Aorta (tissue), 5 donors: ENCODE data around the gene PPIL4. TPM values are rescaled to one million over a fixed set of nuclear protein-coding genes. Genes with fewer than 3 reads are reported as not detected.
"Not testable (repeated sequence)": the region's sequence is repeated elsewhere in the genome, so short reads cannot be mapped to it uniquely, and the experiment has no call there.

Source experiments
- ATAC-seq: fragments of 200-7000 bp; cut with Tn5 transposase; one replicate; pipeline ENCODE4 v1.9.1; 2022; ENCODE audit warnings: moderate library complexity; ENCODE audit not compliant: low FRiP score
- DNase-seq, 2 donors: peaks; one replicate each; pipeline ENCODE4 v3.0.0-alpha.2; 2020
- H3K27ac ChIP-seq, 2 donors: one replicate each; pipeline ENCODE4 v1.5.1; 2013; ENCODE audit warnings: low read length in 2 of 2, mild to moderate bottlenecking in 2 of 2, moderate library complexity in 2 of 2, control low read depth in 1 of 2, inconsistent platforms in 1 of 2, low read depth in 1 of 2
- H3K27me3 ChIP-seq, 2 donors: one replicate each; pipeline ENCODE4 v1.6.1; 2013; ENCODE audit warnings: control low read depth in 1 of 2, low read length in 1 of 2, mild to moderate bottlenecking in 1 of 2, moderate library complexity in 1 of 2; ENCODE audit not compliant: insufficient read depth in 2 of 2, control insufficient read depth in 1 of 2
- H3K36me3 ChIP-seq, 2 donors: one replicate each; pipeline ENCODE4 v1.6.1; 2013; ENCODE audit warnings: control low read depth in 1 of 2, low read length in 1 of 2, mild to moderate bottlenecking in 1 of 2; ENCODE audit not compliant: insufficient read depth in 2 of 2, control insufficient read depth in 1 of 2
- H3K4me1 ChIP-seq, 2 donors: one replicate each; pipeline ENCODE4 v1.6.1; 2013; ENCODE audit warnings: low read length in 2 of 2, control low read depth in 1 of 2, mild to moderate bottlenecking in 1 of 2, moderate library complexity in 1 of 2; ENCODE audit not compliant: insufficient read depth in 2 of 2, control insufficient read depth in 1 of 2
- H3K4me3 ChIP-seq, 2 donors: one replicate each; pipeline ENCODE4 v1.5.1; 2013; ENCODE audit warnings: low read length in 2 of 2, control low read depth in 1 of 2, mild to moderate bottlenecking in 1 of 2
- H3K9me3 ChIP-seq: one replicate; pipeline ENCODE4 v1.6.1; 2013; ENCODE audit warnings: mild to moderate bottlenecking, low read length; ENCODE audit not compliant: control insufficient read depth
- WGBS, 2 donors: extraction: QIAGEN DNeasy Blood & Tissue Kit; methylation state at CpG; one replicate each; pipeline ENCODE4 v1.1.7; 2013; 5-methylcytosine and 5-hydroxymethylcytosine counted together
- intact Hi-C, 2 donors: fragments of 100-400 bp; cut with DNase I; formaldehyde crosslinking; loops; one replicate each; pipeline versions ENCODE4 v1.14.2 to v1.15.0; 2022
- polyA plus RNA-seq, 2 donors: library from polyadenylated mRNA; stranded (reverse); fragments of 200-250 nt; gene quantifications; one replicate each; pipeline ENCODE4 v1.2.3, GENCODE V29; 2013
- total RNA-seq, 2 donors: library from RNA; stranded (reverse); fragmentation: NEBNext Ultra II Directional; extraction: Animal tissue kit (Norgen Biotek cat#: 25700); gene quantifications; one replicate each; pipeline ENCODE4 v1.2.1, GENCODE V29; 2021
- donor health status: healthy with polysubstance abuse.
- donor health status: Bipolar disorder and iron deficiency.
- donor health status: DM: no; HTN: no; CAD: no.
- donor health status: DM: no; HTN: no; CAD: no.
- donor health status: DM: yes; HTN: yes; CAD: no.

Gene PPIL4
- total and polyA plus RNA-seq, 4 donors: 15.7 to 34.4 (median 24.6) TPM

DNA sequence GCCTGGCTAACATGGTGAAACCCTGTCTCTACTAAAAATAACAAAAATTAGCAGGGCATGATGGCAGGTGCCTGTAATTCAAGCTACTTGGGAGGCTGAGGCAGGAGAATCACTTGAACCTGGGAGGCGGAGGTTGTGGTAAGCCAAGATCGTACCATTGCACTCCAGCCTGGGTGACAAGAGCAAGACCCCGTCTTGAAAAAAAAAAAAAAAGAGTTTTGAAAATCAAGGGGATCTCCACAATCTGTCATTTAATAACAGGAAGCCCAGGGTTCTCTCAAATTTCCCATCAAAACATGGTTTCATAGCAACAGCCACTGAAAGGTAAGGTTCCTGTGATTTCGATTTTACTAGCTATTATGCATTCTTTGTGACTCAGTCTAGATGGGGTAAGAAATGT, 51.0 kb downstream of the PPIL4 start:
- H3K4me3 ChIP-seq, H3K9me3 ChIP-seq, DNase-seq, H3K27me3 ChIP-seq, H3K27ac ChIP-seq, H3K36me3 ChIP-seq, intact Hi-C loops, ATAC-seq, H3K4me1 ChIP-seq: not testable (repeated sequence)
- 90 to 91% methylated on average over 4 of the region's 4 CpGs for WGBS, 2 donors

GRCh38 chr6:149493761-149494320, 52.0 kb downstream of the PPIL4 start:
- ATAC-seq: no peak
- H3K27ac ChIP-seq: no peak overlapping the region
- no peak overlapping the region for H3K4me3 ChIP-seq
- no peaks in the 10 kb centered on the region for H3K36me3 ChIP-seq
- no peaks in the 10 kb centered on the region for H3K9me3 ChIP-seq
- H3K4me1 ChIP-seq: no peaks in the 10 kb centered on the region
- whole genome bisulfite sequencing, 2 donors: 91 to 92% methylated on average over 7 of the region's 7 CpGs
- no peak for DNase-seq
- H3K27me3 ChIP-seq: no peaks in the 10 kb centered on the region
- intact Hi-C loops: no loop called here

DNA sequence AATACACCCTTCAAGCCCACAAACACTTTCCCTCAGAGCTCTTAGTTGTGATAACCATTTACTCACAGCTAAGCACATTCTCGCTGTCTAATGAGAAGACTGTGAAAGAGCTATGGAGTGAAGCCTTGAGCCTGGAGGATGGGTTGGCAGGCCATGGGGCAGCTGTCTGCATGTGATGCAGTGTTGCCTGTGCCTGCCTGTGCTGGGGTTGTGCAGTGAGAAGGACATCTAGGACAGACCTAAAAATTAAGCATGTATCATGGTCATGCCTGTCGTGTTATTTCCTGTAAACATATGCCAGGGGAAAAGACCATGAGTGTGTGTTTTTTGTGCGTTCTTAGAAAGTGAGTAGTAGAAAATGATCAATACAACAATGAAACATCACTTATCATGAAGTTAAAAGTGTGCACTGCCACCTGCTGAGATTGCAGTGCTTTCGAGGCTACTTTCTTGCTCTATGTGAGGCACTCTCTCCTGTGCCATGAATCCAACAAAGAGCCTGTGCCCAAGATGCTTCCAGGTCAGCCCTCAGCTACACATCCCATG, 53.0 kb downstream of the PPIL4 start:
- 91 to 96% methylated on average over 4 of the region's 4 CpGs for WGBS, 2 donors
- no peaks in the 10 kb centered on the region for H3K36me3 ChIP-seq
- DNase-seq: no peak
- intact Hi-C loops: no loop called here
- ATAC-seq: no peak
- H3K4me3 ChIP-seq: no peak overlapping the region
- no peaks in the 10 kb centered on the region for H3K4me1 ChIP-seq
- no peak overlapping the region for H3K27ac ChIP-seq
- H3K27me3 ChIP-seq: no peaks in the 10 kb centered on the region
- no peaks in the 10 kb centered on the region for H3K9me3 ChIP-seq

- intact Hi-C loops: no loop called here
- Histone ChIP-seq H3K27ac (no peak overlapping the region), H3K36me3 (no peaks in the 10 kb centered on the region), H3K4me1 (no peaks in the 10 kb centered on the region), H3K4me3 (no peak overlapping the region), H3K27me3 (no peaks in the 10 kb centered on the region), H3K9me3 (no peaks in the 10 kb centered on the region)
- DNase-seq (no peak), ATAC-seq (no peak)
- 92 to 94% methylated on average over 4 of the region's 4 CpGs for WGBS, 2 donors
Observed at GRCh38 chr6:149489967-149490366, 55.9 kb downstream of the PPIL4 start.

DNA sequence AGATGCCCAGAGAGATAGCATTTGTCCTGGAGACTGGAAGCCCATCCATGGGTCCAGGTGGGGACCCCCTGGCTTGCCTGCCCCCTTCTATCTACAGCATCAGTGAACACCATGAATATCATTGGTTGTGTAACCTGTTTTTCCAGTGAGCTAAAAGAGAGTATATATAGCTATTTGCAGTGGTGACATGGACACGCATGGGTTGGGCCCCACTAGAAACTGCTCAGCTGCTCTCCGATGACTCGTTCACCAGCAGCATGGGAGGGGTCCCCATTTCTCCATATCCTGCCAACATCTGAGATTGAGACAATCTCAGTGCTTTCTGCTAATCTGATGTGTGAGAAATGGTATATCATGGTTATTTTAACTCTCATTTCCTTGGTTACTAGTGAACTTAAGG, 57.0 kb downstream of the PPIL4 start:
- DNase-seq: no peak
- Histone ChIP-seq H3K4me3 (no peak overlapping the region), H3K36me3 (no peaks in the 10 kb centered on the region), H3K4me1 (no peaks in the 10 kb centered on the region), H3K27ac (no peak overlapping the region), H3K9me3 (no peaks in the 10 kb centered on the region), H3K27me3 (no peaks in the 10 kb centered on the region)
- 53 to 64% methylated on average over 3 of the region's 3 CpGs for WGBS, 2 donors
- intact Hi-C loops: no loop called here
- ATAC-seq: no peak

- DNase-seq: no peak
- H3K9me3 ChIP-seq: no peaks in the 10 kb centered on the region
- no peak for ATAC-seq
- H3K27me3 ChIP-seq: no peaks in the 10 kb centered on the region
- no peaks in the 10 kb centered on the region for H3K36me3 ChIP-seq
- H3K4me3 ChIP-seq: no peak overlapping the region
- intact Hi-C loops: no loop called here
- no peak overlapping the region for H3K27ac ChIP-seq
- H3K4me1 ChIP-seq: no peaks in the 10 kb centered on the region
- WGBS, 2 donors: 94% methylated on average over 4 of the region's 4 CpGs
Observed at GRCh38 chr6:149487316-149487715, 58.5 kb downstream of the PPIL4 start.

- H3K27ac ChIP-seq: no peak within 1 kb of the TSS
- peak; percentile 37 for ATAC-seq
- DNase-seq: peak in 1 of 2 donors; percentile 77
Observed at GRCh38 chr6:149484733-149485700, 60.8 kb downstream of the PPIL4 start, which contains the start of gene ZC3H12D. TSS of gene ZC3H12D (minus strand) at chr6:149485014. CDS start at chr6:149474543, 10,471 bp downstream.

DNA sequence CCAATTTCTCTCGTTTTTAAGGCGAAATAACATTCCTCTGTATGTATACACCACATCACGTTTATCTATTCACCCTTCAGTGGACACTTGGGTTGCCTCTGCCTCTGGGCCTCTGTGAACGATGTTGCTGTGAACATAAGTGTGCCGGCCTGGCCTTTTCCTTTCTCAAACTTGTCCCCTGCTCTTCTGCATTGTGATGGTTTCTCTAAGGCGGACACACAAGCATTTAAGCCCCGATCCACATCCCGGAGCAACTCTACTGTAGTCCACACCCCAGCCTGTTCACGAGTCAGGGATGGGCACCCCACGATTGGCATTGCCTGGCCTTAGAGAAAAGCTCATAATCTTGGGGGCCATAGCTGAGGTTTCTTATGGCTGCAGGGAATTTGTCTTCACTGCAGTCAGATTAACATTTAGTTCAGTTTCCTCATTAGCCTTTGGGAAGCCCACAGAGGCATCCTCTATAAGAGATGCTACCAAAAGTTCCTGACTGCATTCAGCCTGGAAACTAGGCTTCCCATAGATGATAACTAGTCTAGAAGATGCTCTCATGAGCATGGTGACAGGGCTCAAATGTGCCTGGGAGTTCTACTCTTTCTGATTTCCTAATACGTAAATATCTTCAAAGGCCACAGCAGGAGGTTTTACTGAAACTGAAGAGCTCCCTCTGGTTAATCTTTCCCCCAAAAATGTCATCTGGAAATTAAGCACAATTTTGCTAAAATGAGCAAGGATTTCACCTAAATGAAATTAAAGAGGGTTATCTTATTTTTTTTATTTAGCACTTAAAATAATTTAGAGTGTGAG, 61.8 kb downstream of the PPIL4 start:
- intact Hi-C loops: no loop called here
- no peak for DNase-seq
- WGBS, 2 donors: 93 to 94% methylated on average over 11 of the region's 11 CpGs
- Histone ChIP-seq H3K27ac (no peak overlapping the region), H3K36me3 (no peaks in the 10 kb centered on the region), H3K4me1 (no peaks in the 10 kb centered on the region), H3K27me3 (no peaks in the 10 kb centered on the region), H3K4me3 (no peak overlapping the region), H3K9me3 (no peaks in the 10 kb centered on the region)
- no peak for ATAC-seq

More at GRCh38 chr6:149484733-149485700, 60.8 kb downstream of the PPIL4 start, which contains the start of gene ZC3H12D:
- WGBS, 2 donors: 80 to 86% methylated on average over 22 of the region's 22 CpGs
- H3K4me3 ChIP-seq: no peak within 1 kb of the TSS
- intact Hi-C loops: no loop called here
- H3K27me3 ChIP-seq: no peaks in the 10 kb centered on the region
- no peaks in the 10 kb centered on the region for H3K9me3 ChIP-seq
- H3K36me3 ChIP-seq: no peaks in the 10 kb centered on the region
- H3K4me1 ChIP-seq: no peaks in the 10 kb centered on the region
